ENCODE results near the gene IKZF4.

GRCh38 chr12:56053407-56053893 is 32.6 kb downstream of the IKZF4 start:
- TF ChIP-seq CTCF (conservative IDR thresholded peaks at IDR 0.05; ENCODE audit: low read length) (no peak), EZH2phosphoT487 (IDR thresholded peaks at IDR 0.05; ENCODE audit: borderline replicate concordance) (no peak)

Measured in Loucy (cell line).